ENCODE results near the gene ALKBH2.
"Not testable (repeated sequence)": the region's sequence is repeated elsewhere in the genome, so short reads cannot be mapped to it uniquely, and the experiment has no call there.

The ALKBH2 gene

DNA sequence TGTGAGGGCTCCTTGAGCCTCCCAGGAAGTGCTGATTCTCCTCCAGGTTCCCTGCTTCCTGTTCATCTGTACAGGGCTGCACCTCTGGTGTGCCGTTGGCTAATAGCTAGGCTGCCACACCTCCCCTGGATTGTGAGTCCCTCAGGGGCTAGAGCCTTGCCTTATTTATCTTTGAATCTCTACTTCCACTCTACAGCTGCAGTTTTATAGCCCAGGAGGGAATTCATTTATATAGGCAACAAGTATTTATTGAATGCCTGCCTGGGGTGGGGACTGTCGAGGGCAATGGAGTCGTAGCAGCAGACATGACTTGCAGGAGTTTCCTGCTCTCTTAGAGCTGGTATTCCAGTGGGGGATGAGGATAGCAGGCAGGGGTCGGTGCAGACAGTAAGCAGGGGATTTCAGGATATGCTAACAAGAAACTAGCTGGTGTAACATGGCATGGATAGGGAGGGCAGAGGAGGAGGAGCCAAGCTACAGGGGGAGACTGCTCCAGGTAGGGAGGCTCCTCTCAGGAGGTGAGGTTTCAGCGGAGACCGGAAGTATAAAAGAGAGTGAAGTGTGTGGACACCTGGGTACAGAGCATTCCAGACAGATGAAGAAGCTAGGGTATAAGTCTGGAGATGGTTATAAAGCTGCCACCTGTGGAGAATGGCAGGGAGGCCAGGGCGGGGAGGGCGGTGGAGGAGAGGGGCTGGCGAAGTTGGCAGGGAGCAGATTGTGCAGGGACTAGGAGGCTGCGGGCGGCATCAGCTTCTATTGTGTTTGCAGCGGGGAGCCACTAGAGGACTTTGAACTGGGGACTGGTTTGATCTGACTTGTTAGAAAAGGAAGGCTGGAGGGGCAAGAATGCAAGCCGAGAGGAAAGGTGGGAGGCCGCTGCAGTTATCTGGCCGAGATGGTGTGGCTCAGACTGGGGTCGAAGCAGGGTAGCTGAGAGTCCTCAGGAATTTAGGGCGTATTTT is 23.7 kb downstream of the ALKBH2 start:
- DNase-seq (ENCODE audit: low read depth, low spot score) = no peak

DNA sequence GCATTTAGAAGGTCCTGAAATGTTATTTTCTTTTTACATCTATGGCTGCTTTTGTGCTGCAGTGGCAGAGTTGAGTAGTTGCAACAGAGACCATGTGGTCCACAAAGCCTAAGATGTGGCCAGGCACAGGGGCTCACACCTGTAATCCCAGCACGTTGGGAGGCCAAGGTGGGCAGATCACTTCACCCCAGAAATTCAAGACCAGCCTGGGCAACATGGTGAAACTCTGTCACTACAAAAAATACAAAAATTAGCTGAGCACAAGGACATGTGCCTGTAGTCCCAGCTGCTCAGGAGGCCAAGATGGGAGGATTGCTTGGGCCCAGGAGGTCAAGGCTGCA is 27.4 kb downstream of the ALKBH2 start:
- no peak for DNase-seq (ENCODE audit: low read depth, low spot score)

GRCh38 chr12:109065154-109065852 is 28.0 kb downstream of the ALKBH2 start:
- DNase-seq (ENCODE audit: low read depth, low spot score) = no peak

GRCh38 chr12:109064143-109064542 is 29.1 kb downstream of the ALKBH2 start:
- no peak for DNase-seq (ENCODE audit: low read depth, low spot score)

- no peak for DNase-seq (ENCODE audit: low read depth, low spot score)
Measured at GRCh38 chr12:109058773-109059172, 34.5 kb downstream of the ALKBH2 start.

GRCh38 chr12:109057376-109057775 is 35.9 kb downstream of the ALKBH2 start:
- DNase-seq (ENCODE audit: low read depth, low spot score) = no peak

DNA sequence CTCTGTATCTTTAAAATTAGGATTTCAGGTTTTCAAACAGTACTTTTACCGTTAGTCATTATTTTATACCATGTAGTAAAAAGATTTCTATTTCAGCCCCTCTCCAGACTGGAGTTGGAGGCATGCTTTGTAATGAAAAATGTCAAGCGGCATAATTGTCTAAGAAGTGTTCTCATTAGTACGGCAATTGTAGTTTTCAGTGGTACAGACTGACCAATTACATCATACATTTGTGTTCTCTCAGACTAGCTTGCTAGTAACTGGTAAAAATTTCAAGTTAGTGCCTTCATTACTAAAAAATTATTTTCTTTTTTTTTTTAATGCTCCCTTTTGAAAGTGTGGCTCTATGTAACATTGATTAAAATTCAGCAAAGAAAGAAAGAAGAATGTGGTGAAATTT is 36.4 kb downstream of the ALKBH2 start:
- no peak for DNase-seq (ENCODE audit: low read depth, low spot score)

GRCh38 chr12:109054520-109054919 is 38.8 kb downstream of the ALKBH2 start:
- no peak for DNase-seq (ENCODE audit: low read depth, low spot score)

GRCh38 chr12:109054124-109054513 is 39.2 kb downstream of the ALKBH2 start:
- DNase-seq (ENCODE audit: low read depth, low spot score) = not testable (repeated sequence)

GRCh38 chr12:109053382-109054123 is 39.7 kb downstream of the ALKBH2 start:
- DNase-seq (ENCODE audit: low read depth, low spot score) = no peak

GRCh38 chr12:109052414-109053323 is 40.6 kb downstream of the ALKBH2 start, which contains the start of gene USP30:
USP30 (plus strand) TSS chr12:109052576; CDS start chr12:109052679, 103 bp downstream.
- DNase-seq (ENCODE audit: low read depth, low spot score) = peak; percentile 64

DNA sequence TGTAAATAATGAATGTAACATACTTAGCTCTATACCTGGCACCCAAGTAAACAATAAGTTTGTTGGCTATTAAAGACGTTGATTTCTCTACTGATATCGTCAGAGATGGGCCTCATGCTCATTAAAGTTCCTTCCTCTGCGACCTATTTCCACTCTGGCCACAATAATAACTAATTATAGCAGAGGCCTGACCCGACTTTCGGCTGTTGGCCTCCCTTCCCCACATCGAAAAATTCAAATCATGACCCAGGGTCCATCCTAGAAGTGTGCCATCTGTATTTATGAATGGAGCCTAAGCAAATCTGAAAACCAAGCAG is 41.2 kb downstream of the ALKBH2 start:
- no peak for DNase-seq (ENCODE audit: low read depth, low spot score)

DNA sequence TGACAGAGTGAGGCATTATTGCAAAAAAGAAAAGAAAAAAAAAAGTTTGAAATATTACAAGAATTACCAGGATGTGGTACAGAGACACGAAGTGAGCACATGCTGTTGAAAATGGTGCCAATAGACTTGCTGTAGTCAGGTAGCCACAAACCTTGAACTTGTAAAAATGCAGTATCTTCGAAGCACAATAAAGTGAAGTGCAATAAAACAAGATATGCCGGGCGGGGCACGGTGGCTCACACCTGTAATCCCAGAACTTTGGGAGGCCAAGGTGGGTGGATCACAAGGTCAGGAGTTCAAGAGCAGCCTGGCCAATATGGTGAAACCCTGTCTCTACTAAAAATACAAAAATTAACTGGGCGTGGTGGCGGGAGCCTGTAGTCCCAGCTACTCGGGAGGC is 43.5 kb downstream of the ALKBH2 start:
- DNase-seq (ENCODE audit: low read depth, low spot score) = not testable (repeated sequence)

GRCh38 chr12:109048706-109049105 is 44.6 kb downstream of the ALKBH2 start:
- DNase-seq (ENCODE audit: low read depth, low spot score) = not testable (repeated sequence)

GRCh38 chr12:109047081-109047805 is 46.0 kb downstream of the ALKBH2 start:
- no peak for DNase-seq (ENCODE audit: low read depth, low spot score)

- no peak for DNase-seq (ENCODE audit: low read depth, low spot score)
Measured at GRCh38 chr12:109044241-109044640, 49.0 kb downstream of the ALKBH2 start.
